HTR-8/SVneo (cell line): ENCODE results near the gene ZMYND11.
"Not testable (repeated sequence)": the region's sequence is repeated elsewhere in the genome, so short reads cannot be mapped to it uniquely, and the experiment has no call there.

Experiments
- DNase-seq: peaks from one replicate; pipeline ENCODE4 v3.0.0; 2011; ENCODE audit warnings: low spot score, mixed read lengths; ENCODE audit not compliant: insufficient read length
- FAIRE-seq: peaks from 2 replicates; lab custom pipeline; 2011; peaks lifted over from hg19 to GRCh38; lab: Jason Lieb, UNC

ZMYND11 gene

DNA sequence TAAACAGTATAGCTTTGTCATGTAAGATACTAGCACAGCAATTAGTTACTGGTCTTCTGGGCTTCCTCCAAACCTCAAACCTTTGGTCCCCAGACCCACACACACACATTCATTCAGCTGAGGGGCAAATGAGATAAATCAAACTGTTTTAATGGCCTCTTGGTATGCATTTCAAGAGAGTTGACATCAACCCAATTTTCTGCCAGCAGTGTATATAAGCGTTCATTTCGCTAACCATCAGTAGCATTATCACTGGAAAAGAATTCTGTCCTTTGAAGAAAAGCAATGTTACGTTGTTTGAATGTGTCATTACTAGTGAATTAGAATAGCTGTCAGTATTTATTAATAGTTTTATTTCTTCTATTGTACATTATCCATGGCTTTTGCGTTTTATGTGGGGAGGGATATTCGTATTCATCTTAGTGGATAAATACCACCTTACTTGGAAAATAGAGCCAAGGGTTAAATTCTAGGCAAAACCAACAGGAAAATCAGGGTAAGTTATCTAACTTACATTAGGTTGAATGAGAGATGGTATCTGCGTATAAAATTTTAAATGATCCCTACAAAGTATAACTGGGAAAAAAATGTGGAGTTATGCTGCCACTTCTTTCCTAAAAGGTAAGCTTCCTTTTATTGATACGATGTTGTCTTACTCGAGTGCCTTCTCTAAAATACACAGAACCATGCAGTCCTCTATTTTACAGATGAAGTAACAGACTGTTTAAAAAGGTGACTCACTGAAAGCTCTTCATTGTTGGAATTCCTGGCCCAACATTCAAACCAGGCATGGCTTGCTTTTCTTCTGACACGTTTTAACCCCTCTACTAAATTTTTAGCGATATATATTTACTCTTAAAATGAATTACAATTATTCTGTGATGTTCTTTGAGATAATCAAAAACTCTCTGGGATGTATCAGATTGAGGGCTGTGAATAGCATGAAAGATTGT is 2.0 kb upstream of the ZMYND11 start:
- FAIRE-seq (no peak), DNase-seq (peak; percentile 61)

DNA sequence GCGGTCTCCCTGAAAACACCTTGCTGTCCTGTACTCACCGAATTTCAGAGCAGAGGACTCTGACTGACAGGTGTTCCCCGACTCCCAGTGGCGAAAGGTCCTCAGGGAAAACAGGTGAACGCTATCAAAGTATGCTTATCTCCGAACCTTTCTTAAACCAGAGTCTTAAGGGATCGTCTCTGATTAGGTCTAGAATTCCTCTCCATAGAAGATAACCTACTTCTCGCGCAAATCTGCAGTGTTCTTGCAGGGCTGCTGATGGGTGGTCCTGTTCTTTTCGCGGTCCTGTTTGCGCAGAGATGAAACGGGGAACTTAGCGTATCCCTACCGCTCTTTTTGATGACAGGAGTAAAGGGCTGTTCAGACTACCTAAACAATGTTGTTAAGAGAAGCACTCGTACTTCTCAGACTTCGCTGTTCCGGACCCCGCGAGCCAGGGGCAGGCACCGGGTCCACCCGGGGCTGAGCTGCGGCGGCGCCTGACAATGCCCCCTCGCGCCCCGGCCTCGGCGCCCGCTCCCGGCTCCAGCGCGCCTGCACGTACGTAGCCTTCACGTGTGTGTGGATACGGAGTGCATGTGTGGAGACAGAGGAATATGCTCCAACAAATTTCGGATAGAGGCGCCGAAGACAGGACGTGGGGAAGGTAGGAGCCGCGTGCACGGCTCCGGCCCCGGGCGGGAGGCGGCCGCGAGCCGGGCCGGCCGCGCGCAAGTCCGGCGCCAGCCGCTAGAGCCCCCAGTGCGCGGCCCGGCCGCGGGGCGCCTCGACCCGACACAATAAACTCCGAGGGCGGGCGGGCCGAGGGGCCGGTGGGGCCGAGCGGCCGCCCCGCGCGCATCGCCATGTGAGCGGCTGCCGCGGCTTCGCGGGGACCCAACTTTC is 766 bp upstream of the ZMYND11 start:
- no peak for DNase-seq
- no peak for FAIRE-seq

DNA sequence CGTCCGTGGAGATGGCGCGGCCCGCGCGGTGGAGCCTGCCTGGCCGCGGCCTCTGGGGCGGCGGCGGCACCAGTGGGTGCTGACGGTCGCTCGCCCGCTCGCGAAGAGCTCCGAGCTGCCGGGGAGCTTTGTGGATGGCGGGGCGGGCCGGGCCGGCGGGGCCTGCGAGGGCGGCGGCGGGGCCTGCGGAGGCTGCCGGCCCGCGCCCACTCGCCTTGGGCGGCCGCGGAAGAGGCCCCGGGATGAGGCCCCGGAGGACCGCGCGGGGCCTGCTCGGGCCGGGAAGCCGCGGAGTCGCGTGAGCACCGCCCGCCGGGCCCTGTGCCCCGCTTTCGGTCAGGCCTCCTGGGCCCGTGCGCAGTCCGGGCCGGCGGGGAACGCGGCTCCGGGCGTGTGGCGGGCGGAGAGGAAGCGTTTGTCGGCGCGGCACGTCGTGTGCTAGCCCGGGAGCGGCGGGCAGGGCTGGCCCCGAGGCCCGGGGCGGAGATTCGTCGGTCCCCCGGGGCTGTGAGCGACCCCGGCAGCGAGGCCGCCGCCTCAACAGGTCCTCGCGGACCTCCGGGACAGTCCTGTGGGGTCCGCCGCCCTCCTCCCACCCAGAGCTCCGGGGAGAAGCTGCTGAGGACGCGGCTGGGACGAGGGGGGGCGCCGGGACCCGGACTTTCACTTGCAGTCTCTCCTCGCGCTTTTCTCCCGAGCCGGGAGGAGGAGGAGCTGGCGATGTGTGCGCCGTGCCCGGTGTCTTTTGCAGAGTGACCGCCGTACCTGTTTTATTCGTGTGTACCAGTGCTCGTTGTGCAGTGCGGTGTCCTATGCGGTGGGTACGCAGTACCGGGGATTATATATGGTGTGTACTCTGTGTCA is 578 bp downstream of the ZMYND11 start:
- DNase-seq = peak; percentile 43
- FAIRE-seq = no peak

DNA sequence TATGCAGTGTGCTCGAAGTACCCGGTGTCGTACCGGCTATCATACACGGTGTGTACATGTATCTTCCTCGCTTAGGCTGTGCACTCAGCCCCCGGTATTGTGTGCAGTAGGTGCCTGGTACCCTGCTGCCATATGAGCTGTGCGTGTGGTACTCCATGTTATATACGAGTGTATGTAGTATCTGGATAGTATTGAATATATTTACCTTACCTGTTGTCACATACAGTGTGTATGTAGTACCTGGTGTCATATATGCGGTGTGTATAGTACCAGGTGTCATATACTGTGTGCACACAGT is 1.2 kb downstream of the ZMYND11 start:
- DNase-seq = no peak
- FAIRE-seq = no peak

DNA sequence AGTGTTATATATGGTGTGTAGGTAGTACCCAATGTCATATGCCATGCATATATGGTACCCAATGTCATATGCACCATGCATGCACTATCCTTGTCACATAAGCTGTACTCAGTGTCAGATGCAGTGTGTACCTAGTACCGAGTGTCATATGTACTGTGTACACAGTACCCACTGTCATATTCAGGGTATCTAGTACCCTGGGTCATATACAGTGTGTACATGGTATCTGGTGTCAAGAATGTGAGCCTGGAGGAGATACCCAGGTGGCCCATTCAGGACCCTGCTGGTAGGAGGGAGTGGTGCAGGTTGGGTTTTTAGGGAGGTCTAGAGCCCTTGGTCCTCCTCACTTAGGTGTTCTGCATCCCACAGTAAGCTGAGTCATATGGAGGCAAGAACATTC is 1.8 kb downstream of the ZMYND11 start:
- FAIRE-seq = no peak

DNA sequence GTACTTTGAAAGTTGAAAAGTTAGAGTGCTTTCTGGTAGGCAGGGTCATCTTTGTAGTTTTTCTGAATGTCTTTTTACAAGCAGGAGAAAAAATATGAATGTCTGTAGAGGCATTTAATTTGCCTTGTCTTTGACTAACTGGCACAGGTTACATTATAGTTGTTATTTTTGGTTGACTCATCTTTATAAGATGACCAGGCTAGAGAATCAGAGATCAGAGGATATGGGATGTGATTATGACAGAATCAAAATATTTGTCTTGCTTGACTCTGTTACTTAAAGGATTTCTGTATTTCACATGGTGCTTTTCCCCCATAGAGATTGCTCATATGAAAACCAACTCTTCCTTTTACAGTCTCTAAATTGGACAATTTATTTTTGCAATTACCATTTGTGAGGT is 2.4 kb downstream of the ZMYND11 start:
- FAIRE-seq (no peak), DNase-seq (peak; percentile 38)

More for the DNA sequence above, 1.8 kb downstream of the ZMYND11 start:
- DNase-seq = peak; percentile 31

DNA sequence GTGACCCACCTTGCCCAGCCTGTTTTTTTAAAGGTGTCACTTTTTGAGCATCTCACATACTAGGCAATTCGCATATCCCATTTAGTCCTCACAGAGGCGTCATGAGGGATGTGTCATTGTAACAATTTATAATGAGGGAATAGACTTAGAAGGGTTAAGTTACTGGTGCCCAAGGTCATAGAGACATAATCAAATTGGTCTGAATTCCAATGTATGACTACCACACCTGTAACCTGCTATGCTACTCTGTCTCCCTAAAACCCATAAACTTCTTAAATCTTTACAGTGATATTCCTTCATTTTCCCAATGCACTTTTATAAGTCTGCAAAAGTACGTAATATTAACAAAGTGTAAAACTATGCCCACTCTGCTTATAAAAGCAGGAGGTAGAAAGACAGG is 7.1 kb downstream of the ZMYND11 start:
- DNase-seq = no peak
- FAIRE-seq = no peak

DNA sequence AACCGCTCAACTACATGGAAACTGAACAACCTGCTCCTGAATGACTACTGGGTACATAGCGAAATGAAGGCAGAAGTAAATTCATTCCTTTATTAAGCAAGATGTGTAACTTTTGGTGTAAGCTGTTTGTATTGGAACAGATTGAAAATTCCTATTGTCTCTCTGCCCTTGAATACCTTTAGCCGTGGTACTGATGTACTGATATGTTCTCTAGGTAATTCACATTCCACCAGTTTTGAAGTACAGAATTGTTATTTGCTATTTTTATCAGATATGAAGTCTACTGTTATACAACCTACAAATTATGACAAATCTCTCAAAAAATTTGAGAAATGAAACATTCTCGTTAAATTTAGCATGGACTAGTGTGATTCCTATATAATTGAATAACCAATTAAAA is 17.7 kb downstream of the ZMYND11 start:
- DNase-seq (no peak), FAIRE-seq (no peak)

DNA sequence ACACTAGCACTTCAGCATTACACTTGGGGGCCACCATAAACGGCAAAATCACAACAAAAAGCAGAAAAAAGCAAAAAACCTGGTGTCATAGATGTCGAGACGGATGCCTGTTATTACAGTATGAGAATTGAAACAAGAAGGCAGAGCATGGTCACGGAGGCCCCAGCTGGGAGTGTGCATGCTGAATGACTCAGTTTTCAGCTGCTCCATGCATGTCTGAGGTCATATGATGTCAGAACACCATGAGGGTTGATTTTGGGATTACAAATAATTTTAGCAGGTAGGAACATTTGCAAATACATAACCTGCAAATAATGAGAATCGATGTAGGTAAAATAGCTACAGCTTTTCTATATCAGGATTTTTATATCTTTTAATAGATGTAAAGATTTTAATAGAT is 19.1 kb downstream of the ZMYND11 start:
- DNase-seq = no peak
- no peak for FAIRE-seq

DNA sequence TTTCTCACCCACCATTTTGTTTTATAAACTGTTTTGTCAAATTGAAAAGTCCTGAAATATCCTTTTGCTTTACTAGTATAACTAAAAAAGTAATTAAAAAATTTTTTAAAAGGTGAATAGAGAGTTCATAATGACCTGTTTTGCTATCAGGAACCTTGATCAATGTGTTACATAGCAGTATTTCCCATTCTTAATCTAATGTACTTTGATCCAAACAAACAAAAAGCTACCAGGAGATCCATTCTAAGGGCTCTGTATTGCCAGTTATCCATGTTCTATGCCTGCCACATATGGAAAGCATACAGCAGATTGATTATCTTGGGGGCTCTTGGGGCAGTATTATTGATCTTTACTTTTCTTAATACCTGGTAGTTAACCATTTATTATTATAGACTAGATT is 32.1 kb downstream of the ZMYND11 start:
- FAIRE-seq (no peak), DNase-seq (no peak)

DNA sequence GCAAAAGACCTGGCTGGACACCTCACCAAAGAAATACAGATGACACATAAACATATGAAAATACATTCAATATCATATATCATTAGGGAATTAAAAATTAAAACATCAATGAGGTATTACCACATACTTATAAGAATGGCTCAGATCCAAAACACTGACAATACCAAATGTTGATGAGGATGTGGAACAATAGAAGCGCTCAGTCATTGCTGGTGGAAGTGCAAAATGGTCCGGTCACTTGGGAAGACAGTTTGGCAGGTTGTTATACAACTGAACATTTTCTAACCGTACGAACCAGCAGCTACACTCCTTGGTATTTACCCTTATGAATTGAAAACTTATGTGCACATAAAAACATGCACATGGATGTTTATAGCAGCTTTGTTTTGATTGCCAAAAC is 38.5 kb downstream of the ZMYND11 start:
- FAIRE-seq = no peak
- DNase-seq = no peak

DNA sequence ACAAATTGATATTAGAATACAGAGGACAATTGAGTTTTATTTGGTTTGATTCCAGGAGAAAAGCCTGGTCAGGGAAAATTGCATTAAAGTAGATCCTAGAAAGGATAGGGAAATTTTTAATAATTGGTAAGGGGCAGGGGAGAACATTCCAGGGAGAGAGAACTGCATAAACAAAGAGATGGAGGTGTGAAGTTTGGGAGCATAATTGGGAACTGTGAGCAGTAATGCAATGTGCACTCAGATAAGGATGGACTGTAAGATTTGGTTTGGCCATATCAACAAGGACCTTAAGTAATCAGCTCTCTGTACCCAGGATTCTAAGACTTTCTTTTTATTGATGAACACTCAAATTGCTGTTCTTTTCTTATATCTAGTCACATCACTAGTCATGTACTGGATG is 41.4 kb downstream of the ZMYND11 start:
- no peak for DNase-seq
- FAIRE-seq = no peak

DNA sequence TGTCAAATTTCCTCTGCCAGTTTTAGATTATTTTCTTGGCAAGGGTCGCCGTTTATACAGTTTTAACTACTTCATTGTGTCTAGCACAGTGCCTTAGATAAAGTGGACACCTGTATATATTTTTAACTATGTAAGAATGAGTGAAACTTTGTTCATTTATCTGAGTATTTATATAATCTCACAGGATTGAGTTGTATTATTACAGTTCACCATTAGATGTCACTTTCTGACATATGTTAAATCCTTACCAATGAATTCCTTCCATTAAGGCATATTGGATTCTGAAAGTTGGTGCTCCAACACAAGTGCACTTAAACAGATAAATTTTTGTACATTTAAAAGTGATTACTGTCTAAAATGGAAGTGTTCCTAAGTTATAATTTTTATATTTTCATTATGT is 43.0 kb downstream of the ZMYND11 start:
- DNase-seq = peak; percentile 26
- no peak for FAIRE-seq

DNA sequence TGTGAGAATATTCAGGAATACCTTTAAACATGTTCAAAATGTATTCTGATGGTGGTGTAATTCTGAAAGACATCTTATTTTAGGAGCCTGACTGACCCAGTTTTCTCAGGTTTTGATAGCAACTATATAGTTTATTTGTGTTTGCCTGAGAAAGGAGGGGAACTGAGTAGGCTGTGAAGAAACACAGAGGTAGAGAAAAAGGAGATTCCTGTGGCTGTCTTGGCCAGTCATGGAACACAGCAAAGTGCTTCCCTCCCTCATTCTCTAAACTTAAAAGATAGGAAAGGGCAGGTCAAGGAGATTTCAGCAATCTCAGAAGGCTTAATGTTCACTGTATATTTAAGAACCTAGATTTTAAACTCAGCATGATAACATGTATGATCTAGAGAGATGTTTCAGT is 43.5 kb downstream of the ZMYND11 start:
- FAIRE-seq (no peak), DNase-seq (no peak)

DNA sequence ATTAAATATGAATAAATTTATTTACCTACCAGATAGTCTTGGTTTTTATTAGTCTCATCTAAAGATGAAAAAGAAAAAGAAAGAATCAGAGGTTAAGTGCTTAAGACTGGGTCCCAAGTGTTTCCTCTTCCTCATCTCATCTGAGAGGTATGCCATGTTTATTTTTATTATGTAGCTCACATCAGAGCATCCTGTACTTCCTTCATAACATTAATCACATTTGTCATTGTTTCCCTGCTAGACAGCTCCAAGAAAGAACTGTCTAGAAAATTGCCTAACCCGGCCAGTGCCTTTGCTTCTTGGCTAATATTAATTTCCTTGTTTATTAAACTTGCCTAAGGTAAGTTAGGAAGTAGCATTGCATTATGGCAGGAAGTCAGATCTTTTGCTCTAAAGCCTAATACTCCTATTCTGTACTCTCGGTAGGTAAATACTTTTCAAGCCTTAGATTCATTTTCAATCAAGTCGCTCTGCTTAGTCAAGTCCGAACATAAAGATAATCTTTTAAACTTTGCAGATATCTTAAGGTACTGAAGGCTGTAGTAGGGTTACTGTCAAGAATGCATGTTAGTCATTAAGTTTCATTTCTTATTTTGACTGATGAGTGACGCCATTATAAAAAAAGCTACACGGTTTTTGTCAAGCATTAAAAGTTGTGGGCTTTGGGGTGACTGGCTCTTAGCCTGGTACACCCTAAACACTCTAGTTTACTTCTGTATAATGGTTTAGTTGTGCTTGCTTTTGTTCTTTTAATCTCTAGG is 47.4 kb downstream of the ZMYND11 start:
- DNase-seq = no peak

DNA sequence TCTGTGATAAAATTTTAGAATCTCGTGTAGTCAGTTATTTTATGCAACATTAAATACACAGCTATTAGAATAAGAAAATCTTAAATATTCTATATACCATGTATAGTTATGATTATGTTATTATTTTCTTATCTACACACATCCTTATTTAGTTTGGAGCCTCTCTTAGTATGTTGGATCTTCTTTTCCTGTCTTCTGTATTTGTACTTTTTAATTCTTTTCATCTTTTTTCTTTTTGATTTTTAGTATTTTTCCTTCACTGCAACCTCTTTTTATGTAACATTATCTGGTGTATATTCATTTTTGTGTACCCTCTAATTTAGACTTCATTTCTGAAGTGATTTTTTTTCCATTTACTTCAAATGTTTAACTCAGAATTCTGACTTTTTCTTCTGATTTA is 48.9 kb downstream of the ZMYND11 start:
- no peak for DNase-seq
- FAIRE-seq = no peak

More for the DNA sequence above, 47.4 kb downstream of the ZMYND11 start:
- no peak for FAIRE-seq

DNA sequence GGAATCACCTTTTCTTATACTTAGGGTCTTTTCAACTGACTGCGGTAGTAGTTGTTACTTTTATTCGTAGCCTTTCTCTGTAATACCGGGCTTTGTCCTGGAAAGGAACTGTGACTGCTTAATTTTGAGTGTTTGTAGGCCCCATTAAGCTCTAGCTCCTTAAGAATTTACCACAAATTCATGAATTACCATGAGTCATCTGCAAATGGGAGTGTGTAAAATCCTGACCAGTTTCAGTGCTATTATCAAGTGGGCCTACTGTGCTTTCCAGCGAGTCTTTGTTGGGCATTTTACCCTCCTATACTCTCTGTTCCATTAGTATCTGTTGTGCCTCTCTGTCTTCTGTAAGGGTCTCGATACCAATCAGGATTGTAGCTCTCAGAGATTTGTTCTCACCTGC is 49.7 kb downstream of the ZMYND11 start:
- no peak for FAIRE-seq
- DNase-seq = no peak

DNA sequence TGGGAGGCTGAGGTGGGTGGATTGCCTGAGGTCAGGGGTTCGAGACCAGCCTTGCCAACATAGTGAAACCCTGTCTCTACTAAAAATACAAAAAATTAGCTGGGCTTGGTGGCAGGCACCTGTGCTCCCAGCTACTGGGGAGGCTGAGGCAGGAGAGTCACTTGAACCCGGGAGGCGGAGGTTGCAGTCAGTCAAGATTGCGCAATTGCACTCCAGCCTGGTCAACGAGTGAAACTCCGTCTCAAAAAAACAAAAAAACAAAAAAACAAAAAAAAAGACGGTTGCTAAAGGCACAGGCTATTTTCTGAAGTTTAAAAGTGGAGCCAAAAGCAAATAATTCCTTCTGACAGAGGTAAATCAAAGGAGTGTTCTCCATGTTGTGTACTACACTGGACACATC is 50.3 kb downstream of the ZMYND11 start:
- DNase-seq, FAIRE-seq: not testable (repeated sequence)

DNA sequence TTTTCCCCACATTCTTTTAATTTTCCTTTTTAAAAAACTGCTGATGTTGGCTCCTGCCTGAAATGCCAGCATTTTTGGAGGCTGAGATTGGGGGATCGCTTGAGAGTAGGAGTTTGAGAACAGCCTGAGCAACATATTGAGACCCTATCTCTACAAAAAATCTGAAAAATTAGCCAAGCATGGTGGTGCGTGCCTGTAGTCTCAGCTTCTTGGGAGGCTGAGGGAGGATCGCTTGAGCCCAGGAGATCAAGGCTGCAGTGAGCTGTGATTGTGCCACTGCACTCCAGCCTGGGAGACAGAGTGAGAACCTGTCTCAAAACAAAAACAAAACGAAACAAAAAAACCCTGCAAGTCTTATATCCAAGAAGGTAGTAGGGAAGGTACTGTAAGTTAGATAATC is 51.7 kb downstream of the ZMYND11 start:
- no peak for FAIRE-seq
- DNase-seq = no peak

DNA sequence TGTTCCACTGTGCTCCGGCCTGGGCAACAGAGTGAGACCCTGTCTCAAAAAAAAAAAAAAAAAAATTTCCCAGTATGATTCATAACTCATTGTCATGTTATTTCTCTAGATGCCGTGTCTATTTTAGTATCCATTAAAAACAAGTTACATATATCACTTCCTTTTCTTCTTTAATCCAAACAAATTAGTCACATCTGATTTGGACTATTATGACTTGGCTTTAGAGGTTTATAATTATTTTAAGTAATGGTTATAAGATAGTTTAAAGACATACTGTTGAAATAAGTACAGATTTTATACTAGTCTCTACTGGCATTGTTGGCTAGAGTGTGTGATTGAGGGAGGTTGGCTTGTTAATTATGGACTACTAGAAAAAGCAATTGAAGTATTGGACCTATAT is 53.3 kb downstream of the ZMYND11 start:
- DNase-seq (no peak), FAIRE-seq (no peak)
